ENCODE results near the gene TMEM132E.
A peak's percentile ranks its signal among the peaks of the same experiment; 100 is the strongest.
"Not testable (repeated sequence)": the region's sequence is repeated elsewhere in the genome, so short reads cannot be mapped to it uniquely, and the experiment has no call there.

Gene TMEM132E, protein sequence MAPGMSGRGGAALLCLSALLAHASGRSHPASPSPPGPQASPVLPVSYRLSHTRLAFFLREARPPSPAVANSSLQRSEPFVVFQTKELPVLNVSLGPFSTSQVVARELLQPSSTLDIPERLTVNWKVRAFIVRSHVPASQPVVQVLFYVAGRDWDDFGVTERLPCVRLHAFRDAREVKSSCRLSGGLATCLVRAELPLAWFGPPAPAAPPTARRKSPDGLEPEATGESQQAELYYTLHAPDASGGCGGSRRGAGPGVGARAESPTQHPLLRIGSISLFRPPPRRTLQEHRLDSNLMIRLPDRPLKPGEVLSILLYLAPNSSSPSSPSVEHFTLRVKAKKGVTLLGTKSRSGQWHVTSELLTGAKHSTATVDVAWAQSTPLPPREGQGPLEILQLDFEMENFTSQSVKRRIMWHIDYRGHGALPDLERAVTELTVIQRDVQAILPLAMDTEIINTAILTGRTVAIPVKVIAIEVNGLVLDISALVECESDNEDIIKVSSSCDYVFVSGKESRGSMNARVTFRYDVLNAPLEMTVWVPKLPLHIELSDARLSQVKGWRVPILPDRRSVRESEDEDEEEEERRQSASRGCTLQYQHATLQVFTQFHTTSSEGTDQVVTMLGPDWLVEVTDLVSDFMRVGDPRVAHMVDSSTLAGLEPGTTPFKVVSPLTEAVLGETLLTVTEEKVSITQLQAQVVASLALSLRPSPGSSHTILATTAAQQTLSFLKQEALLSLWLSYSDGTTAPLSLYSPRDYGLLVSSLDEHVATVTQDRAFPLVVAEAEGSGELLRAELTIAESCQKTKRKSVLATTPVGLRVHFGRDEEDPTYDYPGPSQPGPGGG (N-terminal part only)

DNA sequence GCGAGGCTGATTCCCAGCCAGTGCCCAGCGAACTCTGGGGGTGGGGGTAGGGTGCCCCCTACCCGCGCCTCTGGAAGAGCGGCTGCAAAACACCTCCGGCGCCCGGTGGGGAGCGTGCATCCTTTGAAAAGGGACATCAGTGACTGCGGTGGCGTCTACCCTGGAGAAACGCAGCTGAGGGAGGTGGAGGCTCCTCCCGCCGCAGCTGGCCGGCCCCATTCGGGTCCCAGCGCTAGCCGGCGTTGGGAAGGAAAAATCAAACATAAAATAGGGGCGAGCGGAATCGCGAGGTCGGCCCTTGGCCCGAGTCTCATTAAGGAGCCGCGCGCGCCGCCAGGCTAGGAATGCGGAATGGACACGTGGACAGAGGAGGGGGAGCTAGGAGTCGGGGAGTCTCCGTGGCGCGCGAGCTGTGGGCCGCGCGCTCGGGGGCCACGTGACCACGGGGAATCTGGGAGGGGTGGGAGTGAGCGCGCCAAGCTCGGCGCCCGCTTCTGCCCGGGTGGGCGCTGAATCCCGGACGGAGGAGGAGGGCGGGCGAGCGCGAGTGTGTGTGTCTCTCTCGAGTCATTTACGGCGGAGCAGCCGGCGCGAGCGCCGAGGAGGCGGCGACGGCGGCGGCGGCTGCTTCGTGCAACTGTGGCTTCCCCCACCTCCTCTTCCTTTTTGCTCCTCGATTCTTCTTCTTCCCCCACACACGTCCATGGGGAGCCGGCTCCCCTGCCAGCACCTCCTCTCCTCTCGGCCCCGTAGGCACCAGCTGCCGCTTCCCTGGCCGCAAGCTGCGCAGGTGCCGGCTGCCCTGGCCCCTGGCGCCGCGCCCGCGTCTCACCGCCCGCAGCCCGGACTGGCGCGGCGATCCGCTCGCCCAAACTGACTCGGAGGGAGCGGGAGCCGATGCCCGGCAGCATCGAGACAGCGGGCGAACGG lies at the start of gene TMEM132E:
Gene TMEM132E, plus strand, starts transcription at position 566 of the 930 bp plus-strand sequence. CDS start 1,495 bp downstream, outside the sequence.
- peak; percentile 94 for DNase-seq

DNA sequence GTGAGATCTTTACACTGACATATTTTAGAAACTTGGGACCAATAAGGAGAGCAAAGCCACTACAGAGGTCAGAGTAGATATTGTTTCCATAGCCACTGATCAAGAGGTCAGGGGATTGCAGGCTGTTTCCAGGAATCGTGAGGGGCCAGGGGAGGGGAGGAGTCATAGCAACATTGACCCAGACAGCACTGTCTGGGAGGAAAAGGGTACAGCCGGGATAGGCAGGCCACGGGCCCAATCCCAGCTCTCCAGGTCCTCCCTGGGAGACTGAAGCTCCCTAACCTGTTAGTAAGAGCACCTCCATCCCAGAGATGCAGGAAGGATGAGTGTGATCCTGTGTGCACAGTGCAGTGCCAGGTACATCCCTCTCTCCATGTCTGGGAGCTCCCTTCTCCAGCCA lies 48.5 kb upstream of the TMEM132E start:
- no peak for DNase-seq

DNA sequence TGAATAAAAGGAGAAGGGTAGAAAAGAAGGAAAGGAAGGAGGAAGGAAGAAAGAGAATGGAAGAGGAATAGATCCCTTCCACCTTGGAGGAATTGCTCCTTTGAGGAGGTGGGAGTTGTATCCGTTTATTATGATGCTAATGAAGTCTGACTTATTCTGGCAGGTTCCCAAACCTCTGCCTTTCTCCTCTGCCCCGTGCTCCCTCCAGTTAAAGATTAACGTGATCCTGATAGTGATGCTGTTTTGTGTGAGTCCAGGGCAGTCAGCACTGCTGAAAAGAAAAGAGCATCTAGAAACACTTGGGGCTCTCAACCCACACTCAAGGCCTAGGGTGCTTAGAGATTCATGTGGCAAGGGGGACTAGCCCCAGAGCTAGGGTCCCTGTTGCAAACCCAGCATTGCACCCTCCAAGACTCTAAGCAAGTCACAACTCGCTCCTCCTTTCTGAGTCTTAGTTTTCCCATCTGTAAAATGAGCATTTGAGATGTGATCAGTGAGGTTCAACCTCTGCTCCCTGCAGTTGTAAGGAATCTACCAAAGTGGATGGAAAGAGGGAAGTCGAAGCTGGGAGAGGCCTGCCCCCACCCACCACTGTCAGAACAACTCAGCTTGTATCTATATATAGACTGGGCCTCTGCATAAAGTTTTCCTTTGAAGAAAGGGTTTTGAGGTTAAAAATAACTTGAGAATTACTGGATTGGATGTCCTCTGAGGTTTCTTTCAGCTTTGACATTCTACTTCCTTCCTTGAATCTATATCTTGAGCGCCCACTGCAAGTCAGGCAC lies 46.9 kb upstream of the TMEM132E start:
- DNase-seq, result no peak

DNA sequence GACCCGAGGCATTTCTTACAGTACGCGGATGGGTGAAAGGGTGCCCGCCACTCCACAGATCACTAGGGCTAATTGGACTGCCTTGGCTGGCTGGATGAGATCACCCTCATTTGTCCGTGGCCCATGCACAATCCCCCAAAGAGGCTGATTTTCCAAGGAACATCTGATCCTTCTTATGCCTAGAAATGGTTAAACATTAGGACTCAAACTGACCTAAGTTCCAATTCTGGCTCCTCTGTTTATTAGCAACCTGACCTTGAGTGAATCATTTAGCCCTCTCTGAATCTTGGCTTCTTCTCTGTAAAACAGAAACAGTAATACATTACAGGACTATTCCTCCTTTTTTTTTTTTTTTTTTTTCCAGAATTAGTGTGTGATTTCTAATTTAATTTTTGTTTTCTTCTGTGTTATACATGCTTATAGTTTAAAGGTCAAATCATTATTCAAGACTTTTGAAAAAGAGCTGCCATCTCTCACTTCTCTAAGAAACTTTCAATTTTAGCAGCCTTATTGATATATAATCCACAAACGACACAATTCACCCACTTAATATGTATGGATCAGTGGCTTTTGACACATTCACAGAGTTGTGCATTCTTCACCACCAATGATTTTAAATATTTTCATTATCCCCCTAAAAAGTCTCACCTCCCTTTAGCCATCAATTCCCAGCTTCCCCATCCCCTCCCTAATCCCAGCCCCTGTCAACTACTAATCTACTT lies 45.4 kb upstream of the TMEM132E start:
- DNase-seq, result no peak

DNA sequence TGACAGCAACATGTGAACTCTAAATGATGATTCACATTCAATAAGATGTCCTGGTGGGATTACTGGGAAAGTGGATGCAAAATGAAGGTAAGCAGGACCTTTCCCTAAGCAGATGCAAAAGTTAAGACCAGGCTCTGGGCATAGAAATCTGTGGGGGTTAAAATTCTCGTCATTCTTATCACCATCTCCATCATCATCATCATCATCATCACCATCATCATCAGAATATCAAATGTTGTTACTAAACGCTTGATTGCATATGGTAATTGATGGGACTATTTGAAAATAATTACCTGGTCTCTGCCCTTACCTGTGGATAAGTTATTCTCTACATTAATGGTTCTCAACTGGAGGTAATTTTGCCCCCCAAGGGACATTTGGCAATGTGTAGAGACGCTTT lies 41.9 kb upstream of the TMEM132E start:
- DNase-seq, result no peak

DNA sequence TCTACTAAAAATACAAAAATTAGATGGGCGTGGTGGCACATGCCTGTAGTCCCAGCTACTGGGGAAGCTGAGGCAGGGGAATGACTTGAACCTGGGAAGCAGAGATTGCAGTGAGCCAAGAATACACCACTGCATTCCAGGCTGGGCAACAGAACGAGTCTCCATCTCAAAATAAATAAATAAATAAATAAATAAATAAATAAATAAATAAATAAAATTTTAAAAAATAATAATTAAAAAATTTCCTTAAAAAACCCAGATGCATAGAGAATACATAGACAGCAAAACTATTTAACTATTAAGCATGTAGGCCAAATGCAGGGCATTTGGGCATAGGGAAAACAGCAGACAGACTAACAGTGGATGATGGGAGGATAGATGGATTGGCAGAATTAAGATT lies 40.8 kb upstream of the TMEM132E start:
- not testable (repeated sequence) for DNase-seq

DNA sequence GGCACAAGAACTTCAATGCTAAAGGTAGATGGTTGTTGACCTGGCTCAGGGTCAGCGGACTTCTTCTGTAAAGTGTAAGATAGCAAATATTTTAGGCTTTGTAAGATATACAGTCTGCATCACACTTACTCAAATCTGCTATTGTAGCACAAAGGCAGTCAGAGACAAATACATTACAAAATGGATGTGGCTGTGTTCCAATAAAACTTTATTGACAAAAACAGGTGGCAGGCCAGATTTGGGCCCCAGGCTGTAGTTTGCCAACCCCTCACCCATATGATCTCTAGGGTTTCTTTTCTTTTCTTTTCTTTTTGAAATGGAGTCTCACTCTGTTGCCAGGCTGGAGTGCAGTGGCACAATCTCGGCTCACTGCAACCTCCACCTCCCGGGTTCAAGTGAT lies 39.5 kb upstream of the TMEM132E start:
- no peak for DNase-seq

DNA sequence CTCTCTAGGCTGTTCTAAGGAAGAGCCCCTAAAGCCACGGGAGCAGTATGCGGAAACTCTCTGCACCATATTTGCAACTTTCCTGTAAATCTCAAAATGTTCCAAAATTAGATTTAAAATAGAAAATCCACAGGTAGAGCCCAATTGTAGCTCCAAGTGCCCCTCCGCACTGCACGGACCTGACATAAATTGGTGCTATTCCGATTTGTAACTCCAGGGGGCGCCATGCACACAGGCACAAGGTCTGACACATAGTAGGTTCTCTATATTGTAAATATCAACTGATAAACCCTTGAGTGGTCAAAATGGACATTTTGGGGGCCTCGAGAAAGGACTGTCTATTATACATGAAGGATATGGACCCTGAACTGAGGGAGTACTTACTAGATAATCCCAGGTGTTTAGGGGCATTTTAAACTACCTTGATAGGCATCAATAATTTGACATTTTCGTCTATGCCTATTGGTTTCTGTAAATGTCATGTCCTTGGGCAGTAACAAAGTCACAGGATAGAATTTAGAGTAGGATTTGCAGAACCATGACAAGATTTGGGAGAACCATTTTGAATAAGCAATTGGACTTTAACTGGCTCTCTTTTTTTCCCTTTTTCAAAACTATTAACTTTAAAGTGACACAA lies 36.6 kb upstream of the TMEM132E start:
- DNase-seq, result no peak

DNA sequence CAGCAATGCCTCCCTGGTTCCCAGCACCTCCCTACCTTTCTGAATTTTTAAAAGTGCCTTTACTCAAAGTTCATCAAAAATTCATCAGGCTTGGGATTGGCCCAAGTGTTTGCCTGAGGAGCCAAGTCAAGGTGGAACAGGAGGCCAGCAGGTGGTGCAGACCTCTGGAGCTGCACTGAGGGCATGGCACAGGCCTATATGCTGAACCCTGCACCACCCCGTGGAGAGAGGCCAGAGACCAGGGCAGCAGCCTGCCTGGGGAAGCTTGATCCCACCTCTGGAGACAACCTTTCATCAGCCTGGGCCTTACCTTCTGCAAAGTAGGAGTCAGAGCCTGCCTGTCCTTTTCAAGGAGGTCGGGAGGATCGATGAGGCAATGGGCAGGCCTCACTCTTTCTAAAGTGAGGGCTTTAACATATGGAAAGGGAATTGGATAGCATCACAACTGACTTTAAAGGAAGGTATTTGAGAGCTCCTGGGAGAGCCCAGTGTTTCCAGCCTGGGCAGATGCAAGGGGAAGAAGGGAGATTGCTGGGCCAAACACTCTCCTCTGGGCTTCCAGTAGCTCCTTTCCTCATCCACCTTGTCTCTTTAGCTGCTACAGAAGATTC lies 31.8 kb upstream of the TMEM132E start:
- no peak for DNase-seq

DNA sequence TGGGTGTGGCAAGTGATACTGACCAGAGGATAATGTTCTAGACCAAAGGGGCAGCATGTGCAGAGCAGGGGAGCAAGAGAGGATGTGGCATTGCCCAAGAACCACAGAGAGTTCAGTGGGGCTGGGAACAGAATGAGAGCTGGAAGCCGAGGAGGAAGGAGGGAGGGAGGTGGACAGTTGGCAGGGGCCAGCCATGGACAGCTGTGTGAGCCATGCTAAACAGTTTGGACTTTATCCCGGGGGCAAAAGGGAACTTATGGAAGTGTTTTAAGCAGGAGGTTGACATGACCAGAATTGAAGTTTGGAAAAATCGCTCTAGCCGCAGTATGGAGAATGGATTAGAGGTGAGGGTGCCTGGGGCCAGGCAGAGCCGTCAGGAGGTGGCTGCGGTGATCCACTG lies 29.4 kb upstream of the TMEM132E start:
- no peak for DNase-seq

DNA sequence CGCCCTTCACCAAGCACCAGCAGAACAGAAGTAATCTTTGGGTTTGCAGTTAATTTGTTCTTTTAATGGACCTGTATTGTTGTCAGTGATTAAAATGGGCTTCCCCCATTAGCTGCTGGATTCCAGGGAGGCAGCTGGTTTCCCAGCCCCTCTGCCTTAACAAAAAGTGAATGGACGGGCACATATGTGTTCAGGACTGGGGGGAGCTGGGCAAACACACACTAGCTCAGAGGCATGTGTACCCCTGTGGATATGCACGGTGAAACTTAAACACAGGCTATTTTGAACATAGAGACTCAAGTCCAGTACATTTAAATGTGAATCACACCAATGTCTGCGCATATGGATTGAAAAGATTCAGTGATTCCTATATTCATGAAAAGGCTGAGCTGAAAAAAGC lies 25.5 kb upstream of the TMEM132E start:
- DNase-seq, result no peak

DNA sequence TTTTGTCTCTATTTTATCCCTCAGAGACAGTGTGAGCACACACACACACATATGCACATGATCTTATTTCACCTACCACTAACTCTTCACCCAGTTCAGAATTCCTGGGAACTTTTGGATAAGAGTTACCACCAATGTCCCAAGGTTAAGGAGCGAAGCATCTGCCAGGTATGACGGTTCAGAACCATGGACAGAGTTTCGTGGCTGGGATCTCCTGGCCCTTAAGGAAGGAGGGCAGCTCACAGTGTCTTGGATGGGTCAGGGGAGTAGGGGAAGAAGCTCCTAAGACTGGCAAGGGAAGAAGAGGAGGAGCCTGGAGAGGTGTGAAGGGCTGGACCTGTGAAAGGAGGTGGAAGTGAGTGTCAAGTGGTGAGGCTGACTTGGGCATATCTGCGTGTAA lies 23.0 kb upstream of the TMEM132E start:
- no peak for DNase-seq

DNA sequence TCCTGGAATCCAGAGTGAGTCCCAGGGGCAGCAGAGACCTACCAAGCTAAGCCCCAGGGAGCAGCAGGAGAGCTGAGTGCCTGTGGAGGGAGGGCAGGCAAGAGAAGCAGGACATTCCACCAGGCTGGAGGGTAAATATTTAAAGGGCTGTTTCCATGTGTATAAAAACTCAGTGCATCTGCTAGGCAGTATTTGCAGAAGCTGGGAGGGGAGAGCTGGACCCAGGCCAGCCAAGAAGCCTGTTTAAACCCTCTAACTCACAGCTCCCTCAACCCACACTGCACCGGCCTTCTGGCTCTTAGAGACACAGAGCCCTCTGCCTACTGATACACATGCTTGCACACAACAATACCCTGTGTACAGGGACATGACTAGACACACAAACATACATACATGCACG lies 22.5 kb upstream of the TMEM132E start:
- DNase-seq, result no peak

DNA sequence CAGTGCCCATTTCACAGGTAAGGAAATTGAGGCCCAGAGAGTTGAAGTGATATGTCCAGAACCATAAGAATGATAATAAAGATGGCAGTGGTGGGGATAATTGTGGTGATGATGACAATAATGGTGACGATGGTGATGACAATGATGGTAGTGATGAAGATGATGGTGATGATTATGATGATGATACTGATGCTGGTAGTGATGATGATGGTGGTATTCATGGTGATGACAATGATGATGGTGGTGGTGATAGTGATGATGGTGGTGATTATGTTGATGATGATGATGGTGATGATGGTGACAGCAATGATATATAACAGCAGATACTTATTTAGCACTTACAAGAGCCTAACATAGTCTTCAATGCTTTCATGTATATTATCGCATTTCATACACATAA lies 18.1 kb upstream of the TMEM132E start:
- no peak for DNase-seq

DNA sequence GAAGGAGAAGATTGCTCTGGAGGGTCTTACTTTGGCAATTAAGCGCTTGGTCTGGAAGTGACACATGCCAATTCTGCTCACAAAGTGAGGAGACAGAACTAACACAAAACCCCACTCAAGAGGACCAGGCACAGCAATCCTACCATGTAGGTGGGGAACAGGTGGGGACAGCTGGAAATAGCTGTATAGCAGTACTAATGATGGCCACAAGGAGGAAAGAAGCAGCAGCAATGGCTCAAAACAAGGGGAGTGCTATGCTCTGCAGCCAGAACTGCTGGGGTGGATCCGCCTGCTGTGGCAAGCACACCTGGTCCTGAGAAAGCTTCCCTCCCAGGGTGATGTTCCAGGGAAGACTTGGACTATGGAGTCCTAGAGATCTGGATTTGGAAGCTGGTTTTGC lies 17.0 kb upstream of the TMEM132E start:
- no peak for DNase-seq

DNA sequence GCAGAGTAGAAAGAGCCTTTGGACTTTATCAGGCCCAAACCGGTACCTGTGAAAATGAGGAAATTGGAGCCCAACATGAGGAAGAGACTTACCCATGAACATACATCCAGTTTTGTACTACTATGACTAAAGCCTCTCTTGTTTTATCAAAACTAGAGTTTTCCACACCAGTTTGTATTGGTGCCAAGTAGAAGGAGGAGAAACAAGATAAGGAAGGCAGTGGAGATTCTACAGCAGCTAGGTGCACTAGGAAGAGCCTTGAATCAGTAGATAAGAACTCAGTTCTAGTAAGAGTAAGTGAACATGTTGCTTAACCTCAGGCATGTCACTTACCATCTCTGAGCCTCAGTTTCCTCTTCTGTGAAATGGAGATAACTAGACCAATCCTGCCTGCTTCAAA lies 13.7 kb upstream of the TMEM132E start:
- no peak for DNase-seq

DNA sequence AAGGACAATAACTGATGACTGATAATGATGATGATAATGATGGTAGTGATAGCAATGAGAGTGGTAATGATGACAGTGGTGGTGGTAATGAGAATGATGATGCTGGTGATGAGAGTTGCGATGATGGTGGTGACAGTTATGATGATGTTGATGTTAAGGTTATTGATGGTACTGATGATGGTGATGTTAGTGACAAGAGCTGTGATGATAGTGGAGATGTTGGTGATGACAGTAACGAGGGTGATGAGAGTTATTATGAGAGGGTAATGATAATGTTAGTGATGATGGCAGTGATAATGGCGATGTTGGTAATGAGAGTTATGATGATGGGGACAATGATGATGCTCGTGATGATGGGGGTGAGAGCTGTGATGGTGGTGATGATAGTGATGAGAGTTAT lies 13.2 kb upstream of the TMEM132E start:
- DNase-seq, result no peak

DNA sequence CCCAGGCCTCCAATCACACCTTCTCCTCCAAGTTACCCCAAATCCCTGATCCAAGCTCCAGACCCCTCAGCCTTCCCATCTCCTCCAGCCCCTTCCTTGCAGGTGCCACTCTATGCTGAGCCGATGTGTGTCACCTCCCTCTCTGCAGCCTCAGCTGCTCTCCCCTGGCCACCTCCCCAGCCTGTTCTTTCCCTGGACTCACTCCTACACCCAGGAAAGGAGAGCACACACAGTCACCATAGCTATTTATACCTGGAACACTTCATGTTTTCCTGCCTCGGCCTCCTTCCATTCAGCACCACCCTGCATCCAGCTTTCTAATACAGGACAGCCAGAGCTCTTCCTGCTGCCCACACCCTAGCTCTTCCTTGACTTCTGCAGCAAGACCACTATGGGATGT lies 12.5 kb upstream of the TMEM132E start:
- DNase-seq, result no peak

DNA sequence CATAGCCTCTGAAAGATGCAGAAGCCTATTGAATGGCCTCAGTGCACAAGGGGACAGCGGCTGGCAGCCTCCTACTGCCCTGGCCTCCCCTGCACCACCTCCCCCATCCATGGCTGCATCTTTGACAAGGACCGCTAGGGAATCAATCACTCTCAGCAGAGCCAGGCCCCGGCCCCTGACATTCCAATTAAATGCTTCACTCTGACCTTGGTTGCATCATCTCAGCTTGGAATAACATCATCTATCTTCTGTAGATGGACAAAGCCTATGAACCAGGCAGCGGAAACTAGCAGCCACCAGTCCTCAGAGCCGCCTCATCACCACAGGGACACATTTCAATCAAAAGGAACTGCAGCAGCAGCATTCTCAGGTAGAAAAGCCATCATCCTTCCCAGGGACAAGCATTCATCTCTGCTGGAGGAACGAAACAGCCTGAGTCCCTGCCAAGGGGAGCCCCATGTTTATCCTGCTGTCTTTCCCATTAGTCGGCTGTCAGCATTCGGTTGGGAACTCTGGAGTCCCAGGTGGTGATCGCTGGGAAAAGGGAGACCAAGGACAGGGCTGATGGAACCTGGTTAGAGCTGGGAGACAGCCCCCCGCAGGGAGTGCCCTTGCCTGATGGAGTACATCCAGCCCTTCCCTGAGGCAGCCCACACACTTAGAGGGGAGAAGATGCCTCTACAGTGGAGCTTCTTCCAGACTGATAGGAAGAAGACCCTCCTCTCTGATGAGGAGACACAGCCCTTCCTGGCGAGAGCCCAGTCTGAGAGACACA lies 11.5 kb upstream of the TMEM132E start:
- peak; percentile 52 for DNase-seq

DNA sequence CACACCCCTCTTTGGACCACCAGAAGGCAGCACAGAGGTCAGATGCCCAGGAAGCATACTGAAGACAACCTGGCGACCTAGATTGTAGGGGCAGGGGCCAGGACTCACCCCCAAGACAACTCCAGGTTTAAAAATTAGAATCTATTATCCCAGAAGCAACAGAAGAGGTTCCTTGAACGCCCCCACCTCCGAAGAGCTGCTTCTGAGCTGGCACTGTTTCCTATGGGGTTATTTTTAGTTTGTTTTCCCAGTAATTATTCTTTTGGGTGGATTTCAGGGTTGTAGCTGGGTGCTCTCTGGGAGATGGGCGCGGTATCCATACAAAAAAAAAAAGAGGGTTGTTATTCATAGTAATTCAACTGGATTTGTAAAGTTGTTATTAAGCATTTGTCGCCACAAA lies 10.4 kb upstream of the TMEM132E start:
- no peak for DNase-seq
